ENCODE data around the gene LAMA2. TPM values are rescaled to one million over a fixed set of nuclear protein-coding genes. Genes with fewer than 3 reads are reported as not detected.

The LAMA2 gene
- total RNA-seq, 4 donors from 2014 or later: 115 to 153 (median 134) TPM

- 45% methylated on average over 1 of the region's 1 CpG for WGBS
Observed at GRCh38 chr6:129215916-129216520, 333.1 kb downstream of the LAMA2 start.

GRCh38 chr6:129217701-129218100, 334.8 kb downstream of the LAMA2 start:
- TF ChIP-seq CTCF (IDR thresholded peaks at IDR 0.05) (no peak), EP300 (IDR thresholded peaks at IDR 0.05) (no peak), POLR2AphosphoS5 (IDR thresholded peaks at IDR 0.05) (no peak), POLR2A (IDR thresholded peaks at IDR 0.05; ENCODE audit: low read depth) (no peak)
- Histone ChIP-seq H3K9me3 (no peaks in the 10 kb centered on the region), H3K4me3 (no peak overlapping the region), H3K27ac (replicated peaks in 1 of 4) (no peak overlapping the region), H3K4me1 (peaks cover 0 to 4% (median 0%) of the 10 kb centered on the region in 4 donors), H3K27me3 (no peaks in the 10 kb centered on the region), H3K36me3 (peaks cover 0 to 3% (median 0%) of the 10 kb centered on the region in 4 donors)
- intact Hi-C loops (cut with DNase I): no loop called here
- DNase-seq (ENCODE audit: extremely low spot score): no peak

More at GRCh38 chr6:129215916-129216520, 333.1 kb downstream of the LAMA2 start:
- Histone ChIP-seq H3K27me3 (no peaks in the 10 kb centered on the region), H3K27ac (replicated peaks in 1 of 4) (no peak overlapping the region), H3K4me3 (no peak overlapping the region), H3K4me1 (peaks cover 0 to 4% (median 0%) of the 10 kb centered on the region in 4 donors), H3K36me3 (peaks cover 0 to 10% (median 0%) of the 10 kb centered on the region in 4 donors), H3K9me3 (no peaks in the 10 kb centered on the region)
- intact Hi-C loops (cut with DNase I): no loop called here
- TF ChIP-seq POLR2AphosphoS5 (IDR thresholded peaks at IDR 0.05) (no peak), CTCF (IDR thresholded peaks at IDR 0.05) (no peak), EP300 (IDR thresholded peaks at IDR 0.05) (no peak), POLR2A (IDR thresholded peaks at IDR 0.05; ENCODE audit: low read depth) (no peak)
- DNase-seq (ENCODE audit: extremely low spot score): no peak

GRCh38 chr6:129233458-129234134, 350.7 kb downstream of the LAMA2 start:
- Histone ChIP-seq H3K4me1 (peaks cover 0 to 7% (median 2%) of the 10 kb centered on the region in 4 donors), H3K4me3 (no peak overlapping the region), H3K9me3 (no peaks in the 10 kb centered on the region), H3K36me3 (no peaks in the 10 kb centered on the region), H3K27me3 (no peaks in the 10 kb centered on the region), H3K27ac (replicated peaks in 1 of 4) (no peak overlapping the region)
- intact Hi-C loops (cut with DNase I): no loop called here
- no peak for DNase-seq (ENCODE audit: extremely low spot score)
- no peak for TF ChIP-seq CTCF (IDR thresholded peaks at IDR 0.05)
- TF ChIP-seq POLR2A (IDR thresholded peaks at IDR 0.05; ENCODE audit: low read depth): no peak
- TF ChIP-seq EP300 (IDR thresholded peaks at IDR 0.05): no peak
- no peak for TF ChIP-seq POLR2AphosphoS5 (IDR thresholded peaks at IDR 0.05)
- WGBS: 93% methylated on average over 9 of the region's 9 CpGs

- H3K4me1 ChIP-seq: peaks cover 0 to 7% (median 2%) of the 10 kb centered on the region in 4 donors
- no peak for TF ChIP-seq EP300 (IDR thresholded peaks at IDR 0.05)
- no peak for TF ChIP-seq POLR2A (IDR thresholded peaks at IDR 0.05; ENCODE audit: low read depth)
- no peak for TF ChIP-seq POLR2AphosphoS5 (IDR thresholded peaks at IDR 0.05)
- no peak for TF ChIP-seq CTCF (IDR thresholded peaks at IDR 0.05)
- H3K9me3 ChIP-seq: no peaks in the 10 kb centered on the region
- intact Hi-C loops (cut with DNase I): no loop called here
- no peak overlapping the region for H3K4me3 ChIP-seq
- no peak for DNase-seq (ENCODE audit: extremely low spot score)
- no peak overlapping the region for H3K27ac ChIP-seq (replicated peaks in 1 of 4)
- no peaks in the 10 kb centered on the region for H3K27me3 ChIP-seq
- H3K36me3 ChIP-seq: no peaks in the 10 kb centered on the region
- 61% methylated on average over 2 of the region's 2 CpGs for WGBS
Observed at GRCh38 chr6:129235167-129236000, 352.4 kb downstream of the LAMA2 start.
